Tibial nerve (tissue), 4 donors: ENCODE data around the gene LHPP.

ENCODE experiments used
- CTCF ChIP-seq, 5 experiments: fragments of 200-600 bp in 3 of 5; fragments of 450-650 bp in 2 of 5; sonication (generic) in 3 of 5; IDR thresholded peaks; one replicate each; pipeline ENCODE4 v1.5.1; 2016 to 2019; ENCODE audit warnings: antibody characterized with exemption in 5 of 5, mild to moderate bottlenecking in 3 of 5, moderate library complexity in 2 of 5
- EP300 ChIP-seq, 2 donors: sonication (generic); formaldehyde crosslinking; IDR thresholded peaks; one replicate each; pipeline ENCODE4 v1.6.1; 2017; ENCODE audit warnings: antibody characterized with exemption in 2 of 2, mild to moderate bottlenecking in 1 of 2
- POLR2A ChIP-seq, 2 donors: fragments of 450-650 bp; IDR thresholded peaks; one replicate each; pipeline ENCODE4 v1.6.1; 2017; ENCODE audit warnings: antibody characterized with exemption in 2 of 2, mild to moderate bottlenecking in 2 of 2, moderate library complexity in 2 of 2

- TF ChIP-seq POLR2A (IDR thresholded peaks at IDR 0.05) = no peak
- no peak for TF ChIP-seq EP300 (IDR thresholded peaks at IDR 0.05)
- TF ChIP-seq CTCF (IDR thresholded peaks at IDR 0.05) = no peak
Measured at GRCh38 chr10:124446830-124447750, 14.5 kb upstream of the LHPP start.
